HEK293T (cell line): ENCODE measurements around the gene ZCWPW1.

Experiments used
- ARNT ChIP-seq: fragments of 450-650 bp; IDR thresholded peaks from 2 replicates; pipeline ENCODE4 v1.6.1; 2017; ENCODE audit warnings: mild to moderate bottlenecking
- BHLHE40 ChIP-seq: fragments of 450-650 bp; IDR thresholded peaks from 2 replicates; pipeline ENCODE4 v1.6.1; 2016; ENCODE audit warnings: mild to moderate bottlenecking, moderate library complexity, borderline replicate concordance
- CTBP1 ChIP-seq: fragments of 450-650 bp; IDR thresholded peaks from 2 replicates; pipeline ENCODE4 v1.6.1; 2016; ENCODE audit warnings: borderline replicate concordance
- ELF4 ChIP-seq: fragments of 450-650 bp; IDR thresholded peaks from 2 replicates; pipeline ENCODE4 v1.6.1; 2017; ENCODE audit warnings: antibody characterized with exemption
- FOXA1 ChIP-seq: fragments of 450-650 bp; IDR thresholded peaks from 2 replicates; pipeline ENCODE4 v1.6.1; 2016; ENCODE audit warnings: mild to moderate bottlenecking
- FOXK2 ChIP-seq: fragments of 450-650 bp; IDR thresholded peaks from 2 replicates; pipeline ENCODE4 v1.6.1; 2016; ENCODE audit warnings: mild to moderate bottlenecking
- FOXM1 ChIP-seq: fragments of 450-650 bp; IDR thresholded peaks from 2 replicates; pipeline ENCODE4 v1.6.1; 2017; ENCODE audit warnings: mild to moderate bottlenecking, borderline replicate concordance
- HDGF ChIP-seq: fragments of 450-650 bp; IDR thresholded peaks from 2 replicates; pipeline ENCODE4 v1.6.1; 2017; ENCODE audit warnings: antibody characterized with exemption, borderline replicate concordance
- L3MBTL2 ChIP-seq: fragments of 450-650 bp; conservative IDR thresholded peaks from 2 replicates; pipeline ENCODE4 v1.6.1; 2016; ENCODE audit warnings: mild to moderate bottlenecking
- NFRKB ChIP-seq: fragments of 450-650 bp; IDR thresholded peaks from 2 replicates; pipeline ENCODE4 v1.6.1; 2016; ENCODE audit warnings: mild to moderate bottlenecking, moderate library complexity
- SP1 ChIP-seq: fragments of 450-650 bp; IDR thresholded peaks from 2 replicates; pipeline ENCODE4 v1.6.1; 2017
- SUZ12 ChIP-seq: fragments of 450-650 bp; IDR thresholded peaks from 2 replicates; pipeline ENCODE4 v1.6.1; 2016; ENCODE audit warnings: mild to moderate bottlenecking
- ZNF384 ChIP-seq: fragments of 450-650 bp; IDR thresholded peaks from 2 replicates; pipeline ENCODE4 v1.6.1; 2016
- TF ChIP-seq, protein P1 (sequence below): fragments of 450-650 bp; IDR thresholded peaks from 2 replicates; pipeline ENCODE4 v1.6.1; 2016

DNA sequence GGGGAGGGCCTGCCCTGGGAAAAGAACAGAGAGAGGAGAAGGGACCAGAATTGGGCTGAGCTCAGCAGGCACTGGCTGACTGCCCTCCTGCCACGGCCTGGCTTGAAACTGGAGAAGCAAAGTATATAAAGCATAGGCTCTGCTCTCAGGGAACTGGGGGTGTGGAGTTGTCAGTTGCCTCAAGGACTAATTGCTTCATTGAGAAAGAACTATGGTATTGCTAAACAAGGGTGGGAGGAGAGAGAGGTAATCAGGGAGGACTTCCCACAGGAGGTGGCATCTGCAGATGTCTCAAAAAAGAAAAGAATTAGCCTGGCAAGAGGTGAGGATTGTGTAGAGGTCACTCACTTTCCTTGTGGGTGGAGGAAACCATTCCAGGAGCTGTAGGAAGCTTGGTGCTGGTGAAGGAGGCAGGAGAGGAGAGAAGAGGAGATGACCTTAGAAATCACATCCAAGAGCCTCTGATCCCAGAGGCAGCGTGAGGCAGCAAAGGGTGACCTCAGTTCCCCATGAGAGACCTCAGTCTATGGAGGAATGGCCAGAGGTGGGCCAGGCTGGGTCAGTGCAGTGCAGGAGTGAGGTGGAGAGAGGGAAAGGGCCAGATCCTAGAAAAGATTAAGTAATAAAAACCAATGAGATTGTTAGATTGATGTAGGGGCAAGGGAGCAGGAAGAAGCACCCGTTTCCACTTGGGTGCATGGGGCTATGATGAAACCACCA, 68.2 kb downstream of the ZCWPW1 start:
- TF ChIP-seq ARNT (no peak), L3MBTL2 (no peak), SP1 (no peak), BHLHE40 (no peak), FOXM1 (no peak), ELF4 (no peak), HDGF (no peak), FOXK2 (no peak), FOXA1 (no peak), NFRKB (no peak), ZNF384 (no peak), CTBP1 (no peak), SUZ12 (no peak)
- TF ChIP-seq, protein P1, sequence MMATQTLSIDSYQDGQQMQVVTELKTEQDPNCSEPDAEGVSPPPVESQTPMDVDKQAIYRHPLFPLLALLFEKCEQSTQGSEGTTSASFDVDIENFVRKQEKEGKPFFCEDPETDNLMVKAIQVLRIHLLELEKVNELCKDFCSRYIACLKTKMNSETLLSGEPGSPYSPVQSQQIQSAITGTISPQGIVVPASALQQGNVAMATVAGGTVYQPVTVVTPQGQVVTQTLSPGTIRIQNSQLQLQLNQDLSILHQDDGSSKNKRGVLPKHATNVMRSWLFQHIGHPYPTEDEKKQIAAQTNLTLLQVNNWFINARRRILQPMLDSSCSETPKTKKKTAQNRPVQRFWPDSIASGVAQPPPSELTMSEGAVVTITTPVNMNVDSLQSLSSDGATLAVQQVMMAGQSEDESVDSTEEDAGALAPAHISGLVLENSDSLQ = no peak
